Stimulated activated CD4-positive, alpha-beta T cell treated with anti-CD3 and anti-CD28 coated beads, TNF-alpha, amount 100 ng/mL, for 1 hour (primary cell): ENCODE results near the gene PADI2.
"Not testable (repeated sequence)": the region's sequence is repeated elsewhere in the genome, so short reads cannot be mapped to it uniquely, and the experiment has no call there.

Experiments
- DNase-seq, 3 donors: peaks; one replicate each; pipeline ENCODE4 v3.0.0-alpha.2; 2020; ENCODE audit warnings: low read depth in 3 of 3, low spot score in 1 of 3

PADI2 gene

GRCh38 chr1:17086751-17087150 lies 32.5 kb downstream of the PADI2 start:
- DNase-seq: no peak

DNA sequence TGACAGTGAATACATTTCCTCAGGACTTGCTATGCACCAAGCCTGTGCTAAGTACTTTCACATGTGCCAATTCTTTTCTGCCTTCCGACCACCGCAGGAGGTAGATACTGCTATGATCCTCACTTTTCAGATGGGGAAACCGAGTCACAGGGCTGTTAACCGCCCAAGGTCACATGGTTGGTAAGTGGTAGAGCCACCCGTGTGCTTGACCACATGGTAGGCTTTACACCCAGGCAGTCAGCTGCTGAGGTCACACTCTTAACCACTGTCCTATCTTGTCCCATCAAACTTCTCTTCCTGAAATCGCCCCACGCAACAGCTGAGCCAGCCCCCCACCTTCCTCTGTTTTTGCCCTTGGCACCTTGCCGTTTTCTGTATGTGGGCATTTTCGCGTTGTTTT lies 34.5 kb downstream of the PADI2 start:
- DNase-seq: no peak

GRCh38 chr1:17082761-17083160 lies 36.5 kb downstream of the PADI2 start:
- DNase-seq: no peak

- DNase-seq: no peak
These were observed 37.8 kb downstream of the PADI2 start for GRCh38 chr1:17081439-17081838.

DNA sequence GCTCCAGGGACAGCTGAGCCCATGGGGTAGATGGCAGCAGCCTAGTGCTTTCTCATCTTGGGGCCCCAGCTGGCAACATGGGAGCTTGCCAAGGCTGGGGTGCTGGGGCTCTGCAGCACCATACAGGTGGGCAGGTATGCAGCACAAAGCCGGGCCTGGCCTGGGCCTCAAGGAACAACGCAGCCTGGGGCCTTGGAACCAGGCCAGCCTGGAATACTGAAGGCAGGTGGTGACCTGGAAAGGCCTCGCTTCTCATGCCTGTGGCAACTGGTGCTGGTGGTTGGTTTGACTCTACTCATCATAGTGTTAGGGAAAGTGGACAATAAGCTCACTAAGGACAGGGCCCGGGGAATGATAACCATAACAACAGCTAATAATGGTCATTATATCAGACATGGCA lies 38.4 kb downstream of the PADI2 start:
- DNase-seq: no peak

DNA sequence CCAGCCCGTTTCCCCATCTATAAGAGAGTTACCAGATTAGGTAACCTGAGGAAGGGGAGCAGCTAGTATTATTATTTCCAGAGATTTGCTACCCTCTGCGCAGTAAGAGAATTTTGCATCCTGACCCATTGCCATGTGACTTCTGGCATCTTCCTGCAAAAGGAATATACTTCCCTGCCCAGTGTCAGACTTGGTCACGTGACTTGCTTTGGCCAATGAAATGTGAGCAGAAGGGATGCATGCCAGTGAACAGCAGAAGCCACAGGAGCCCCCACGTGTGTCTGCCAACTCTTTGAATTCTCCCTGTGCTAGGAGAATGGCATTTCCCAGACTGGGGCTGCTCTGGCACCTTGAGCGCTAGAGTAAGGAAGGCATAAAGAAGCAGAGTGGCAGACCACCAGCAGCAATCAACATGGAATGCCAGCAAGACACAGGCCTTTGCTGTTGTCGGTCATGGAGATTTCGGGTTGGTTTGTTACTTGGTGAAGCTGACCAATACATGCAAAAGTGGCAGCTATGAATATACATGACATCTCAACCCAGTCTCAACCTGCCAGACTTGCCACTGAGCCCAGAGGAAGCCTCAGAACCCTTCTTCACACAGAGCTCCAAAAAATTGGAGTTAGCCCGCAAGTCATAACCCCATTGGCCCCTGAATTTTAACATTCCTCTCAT lies 39.0 kb downstream of the PADI2 start:
- DNase-seq: no peak

DNA sequence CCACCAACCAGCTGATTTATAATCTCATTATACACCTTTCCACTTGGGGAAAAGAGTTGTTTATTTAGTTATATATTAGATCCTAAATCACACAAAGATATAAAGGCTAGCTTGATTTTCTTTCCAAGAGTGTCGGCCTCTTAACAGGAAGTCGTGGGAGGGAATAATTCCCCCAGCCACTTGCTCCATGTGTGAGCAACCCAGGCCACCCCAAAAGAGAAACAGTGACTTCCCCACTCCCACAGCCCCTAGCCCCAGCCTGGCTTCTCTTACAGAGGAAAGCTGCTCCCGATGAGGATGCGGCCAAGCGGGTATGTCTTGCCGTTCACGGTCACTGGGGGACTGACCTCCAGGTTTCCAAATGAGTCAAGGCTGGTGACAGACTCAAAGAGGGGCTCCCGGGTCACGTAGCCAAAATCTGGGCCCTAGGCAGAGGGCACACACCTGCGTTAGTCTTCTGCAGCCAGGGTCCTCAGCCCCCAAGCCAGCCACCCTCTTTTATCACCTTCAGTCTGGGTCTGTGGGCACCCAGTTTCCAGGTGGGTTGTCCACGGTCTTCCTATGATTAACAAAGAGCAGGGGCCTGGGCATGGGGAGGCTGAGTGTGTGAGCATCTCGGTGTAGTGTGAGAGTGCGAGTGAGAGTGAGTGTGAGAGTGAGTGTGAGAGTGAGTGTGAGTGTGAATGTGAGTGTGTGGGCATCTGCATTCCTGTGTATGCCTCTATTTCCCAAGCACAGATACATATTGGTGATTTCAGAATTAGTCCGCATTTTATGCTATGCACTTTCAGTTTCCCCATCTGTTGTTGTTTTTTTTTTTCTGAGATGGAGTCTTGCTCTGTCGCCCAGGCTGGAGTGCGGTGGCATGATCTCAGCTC lies 40.0 kb downstream of the PADI2 start:
- no peak for DNase-seq

GRCh38 chr1:17075470-17076255 lies 43.6 kb downstream of the PADI2 start:
- DNase-seq: no peak

DNA sequence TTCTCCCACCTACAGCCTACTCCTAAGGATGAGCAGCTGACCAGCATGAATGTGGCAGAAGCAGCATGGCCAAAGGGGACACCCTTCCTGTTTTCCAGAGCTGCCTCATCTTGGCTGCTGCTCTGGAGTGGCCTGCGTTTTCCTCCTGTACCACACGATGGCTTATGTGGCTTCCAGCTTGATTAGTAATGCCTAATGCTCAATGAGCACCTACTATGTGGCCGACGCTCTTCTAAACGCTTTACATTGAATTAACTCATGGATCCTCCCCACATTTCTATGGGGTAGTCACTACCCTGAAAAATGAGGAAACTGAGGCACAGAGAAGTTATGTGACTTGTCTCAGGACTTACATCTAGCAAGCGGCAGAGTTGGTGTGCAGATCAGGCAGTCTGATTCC lies 47.5 kb downstream of the PADI2 start:
- DNase-seq: no peak

- DNase-seq: no peak
These were observed 49.1 kb downstream of the PADI2 start for GRCh38 chr1:17070163-17070525.

DNA sequence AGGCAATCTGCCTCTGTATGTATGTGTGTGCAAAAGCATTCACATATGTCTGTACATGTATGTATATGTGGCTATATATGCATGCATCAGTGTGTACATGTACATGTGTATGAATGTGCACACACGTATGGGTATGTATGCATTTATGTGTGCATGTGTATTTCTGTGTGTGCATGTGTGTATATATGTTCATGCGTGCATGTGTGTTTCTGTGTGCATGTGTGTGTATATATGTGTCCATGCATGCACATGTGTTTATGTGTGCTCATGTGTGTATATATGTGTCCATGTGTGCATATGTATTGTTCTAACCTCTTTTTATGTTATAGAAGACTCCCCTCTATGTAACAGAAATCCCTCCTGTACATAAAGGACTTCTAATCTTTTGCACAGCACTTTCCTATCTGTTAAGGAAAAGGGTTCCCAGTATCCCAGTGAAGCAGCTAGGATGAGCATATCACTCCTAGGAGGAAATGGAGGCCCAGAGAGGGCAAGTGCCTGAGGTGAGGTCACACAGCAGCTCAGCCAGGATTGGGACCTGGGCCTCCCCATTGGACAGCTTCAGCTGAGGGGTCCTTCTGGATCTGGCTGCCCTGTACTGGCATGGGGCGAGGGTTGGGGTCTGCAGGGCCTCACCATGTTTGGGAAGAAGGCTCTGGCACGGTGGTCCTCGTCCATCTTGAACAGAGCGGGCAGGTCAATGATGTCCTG lies 49.6 kb downstream of the PADI2 start:
- DNase-seq: no peak

DNA sequence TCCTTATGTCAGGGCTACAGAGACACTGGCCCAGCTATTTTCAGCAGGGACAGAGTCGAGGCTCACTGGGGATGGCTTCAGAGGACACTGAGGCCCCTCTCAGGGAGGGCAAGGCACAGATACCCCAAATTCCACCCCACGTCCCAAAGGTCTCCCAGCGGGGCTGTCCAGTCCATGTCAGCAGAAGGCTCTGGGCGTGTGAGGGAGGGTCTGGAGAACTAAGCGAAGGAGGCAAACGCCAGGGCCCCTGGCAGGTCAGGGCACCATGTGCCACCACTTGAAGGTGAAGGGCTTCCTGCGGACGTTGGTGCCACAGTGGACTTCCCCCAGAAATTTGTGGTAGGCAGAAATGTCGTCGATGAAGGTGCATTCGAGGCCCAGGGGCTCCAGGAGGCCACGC lies 50.5 kb downstream of the PADI2 start:
- no peak for DNase-seq

DNA sequence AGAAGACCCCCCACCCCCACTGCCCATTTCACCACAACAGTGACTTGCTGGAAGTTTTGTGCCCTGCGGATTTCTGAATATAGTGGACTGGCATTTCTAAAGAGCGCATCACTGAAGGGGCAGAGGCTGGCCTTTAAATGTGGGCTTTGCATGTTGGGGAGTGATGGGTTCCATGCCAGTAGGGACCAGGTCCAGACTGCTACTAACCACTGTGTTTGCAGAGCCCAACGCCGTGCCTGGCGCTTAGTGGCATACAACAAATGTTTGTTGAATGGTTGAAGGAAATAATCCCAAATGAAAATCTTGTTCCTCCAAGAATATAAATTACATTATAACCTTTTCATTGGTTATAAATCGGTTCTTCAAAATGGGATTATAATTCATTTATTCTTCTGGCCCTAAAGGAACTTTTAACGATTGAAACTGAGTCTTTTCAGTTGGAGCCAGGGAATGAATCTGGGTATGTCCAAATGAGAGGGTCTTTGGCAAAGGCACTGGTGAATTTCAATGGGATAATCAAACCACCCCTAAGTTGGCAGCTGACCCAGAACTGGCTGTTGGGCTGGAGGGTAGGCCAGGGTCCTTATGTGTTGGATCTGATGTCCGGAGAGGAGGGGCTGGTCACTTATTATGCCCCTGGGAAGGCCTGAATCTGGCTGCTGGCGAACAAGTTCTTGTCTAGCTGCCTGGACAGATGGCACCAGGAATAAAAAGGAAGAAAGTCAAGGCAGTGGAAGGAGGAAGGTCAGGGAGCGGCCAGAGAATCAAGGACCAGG lies 51.6 kb downstream of the PADI2 start:
- DNase-seq: no peak

DNA sequence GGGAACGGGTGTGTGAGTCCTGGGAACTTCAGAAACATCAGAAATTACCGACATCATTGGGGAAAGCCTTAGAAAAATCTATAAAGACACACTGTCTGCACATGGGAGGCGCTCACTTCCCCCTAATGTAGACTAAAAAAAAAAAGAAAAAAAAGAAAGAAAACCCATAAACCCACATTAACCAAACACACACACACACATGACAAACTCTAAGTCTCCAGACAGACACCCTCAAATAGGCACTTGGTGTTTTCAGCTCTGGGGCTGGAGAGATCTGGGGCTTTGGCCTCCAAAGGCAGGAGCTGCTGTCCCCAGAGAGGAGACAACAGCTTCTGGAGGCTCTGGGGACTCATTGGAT lies 52.2 kb downstream of the PADI2 start:
- no peak for DNase-seq

- no peak for DNase-seq
These were observed 52.7 kb downstream of the PADI2 start for GRCh38 chr1:17066361-17067068.

GRCh38 chr1:17065666-17066065 lies 53.6 kb downstream of the PADI2 start:
- no peak for DNase-seq

DNA sequence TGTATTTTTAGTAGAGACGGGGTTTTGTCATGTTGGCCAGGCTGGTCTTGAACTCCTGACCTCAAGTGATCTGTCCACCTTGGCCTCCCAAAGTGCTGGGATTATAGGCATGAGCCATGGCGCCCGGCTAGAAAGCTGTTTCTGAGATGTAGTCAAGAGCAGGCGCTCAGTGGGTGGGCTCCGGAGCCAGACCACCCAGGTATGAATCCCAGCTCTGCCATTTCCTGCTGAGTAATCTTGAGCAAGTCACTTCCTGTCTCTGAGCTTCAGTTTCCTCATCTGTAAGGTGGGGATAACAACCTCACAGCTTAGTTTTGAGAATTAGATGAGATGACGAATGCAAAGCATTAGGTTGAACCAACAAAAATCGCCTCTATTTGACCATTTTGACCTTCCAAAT lies 56.5 kb downstream of the PADI2 start:
- not testable (repeated sequence) for DNase-seq

DNA sequence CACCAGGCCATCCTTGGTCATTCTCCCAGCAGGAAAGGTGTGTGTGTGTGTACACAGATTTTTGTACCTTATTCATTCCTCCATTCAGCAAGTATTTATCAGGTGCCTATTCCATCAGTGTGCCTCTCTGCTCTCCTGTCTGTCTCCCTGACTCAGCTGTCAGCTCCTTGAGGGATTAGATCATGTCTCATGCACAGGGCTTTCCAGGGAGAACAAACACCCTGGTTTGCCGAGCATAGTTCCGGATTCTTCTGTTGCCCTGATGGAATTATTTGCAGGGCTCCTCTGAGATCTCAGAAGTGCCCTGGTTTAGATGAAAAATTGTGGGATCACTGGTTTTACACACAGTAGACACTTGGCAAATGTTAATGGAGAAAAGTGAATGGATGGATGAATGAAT lies 57.4 kb downstream of the PADI2 start:
- DNase-seq: no peak

- no peak for DNase-seq
These were observed 57.8 kb downstream of the PADI2 start for GRCh38 chr1:17061486-17061885.

GRCh38 chr1:17060306-17060749 lies 58.9 kb downstream of the PADI2 start:
- DNase-seq: no peak
